Fibroblast of the aortic adventitia (primary cell): ENCODE measurements around the gene AOAH. TPM values are rescaled to one million over a fixed set of nuclear protein-coding genes. Genes with fewer than 3 reads are reported as not detected.

Source experiments
- DNase-seq: peaks from one replicate; pipeline ENCODE4 v3.0.0-alpha.2; 2010; ENCODE audit warnings: low read depth
- H3K4me3 ChIP-seq: 2 replicates; pipeline ENCODE4 v1.5.1; 2011; ENCODE audit warnings: low read depth, mild to moderate bottlenecking, control low read depth, low read length, moderate library complexity
- total RNA-seq: library from RNA; depleted of rRNA; stranded (reverse); fragments of >200 nt; gene quantifications from 2 replicates; pipeline ENCODE4 v1.2.3, GENCODE V29; 2012; ENCODE audit warnings: low replicate concordance
- TF ChIP-seq, protein P1 (sequence below): IDR thresholded peaks from 2 replicates; pipeline ENCODE4 v1.5.1; 2011; ENCODE audit warnings: mild to moderate bottlenecking, low read length, control low read depth, inconsistent platforms; ENCODE audit not compliant: insufficient read depth

Gene AOAH
- total RNA-seq, 1 donor: not detected

DNA sequence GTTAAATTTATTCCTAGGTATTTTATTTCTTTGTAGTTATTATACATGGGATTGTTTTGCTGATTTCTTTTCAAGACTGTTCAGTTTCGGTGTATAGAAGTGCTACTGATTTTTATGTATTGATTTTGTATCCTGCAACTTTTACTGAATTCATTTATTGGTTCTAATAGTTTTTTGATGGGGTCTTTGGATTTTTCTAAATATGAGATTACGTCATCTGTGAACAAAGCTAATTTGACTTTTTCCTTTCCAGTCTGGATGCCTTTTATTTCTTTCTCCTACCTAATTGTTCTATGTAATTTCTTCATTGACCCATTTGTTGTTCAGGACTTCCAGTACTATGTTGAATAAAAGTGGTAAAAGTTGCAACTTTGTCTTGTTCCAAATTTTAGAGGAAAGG, 5.8 kb upstream of the AOAH start:
- DNase-seq: no peak
- TF ChIP-seq, protein P1, sequence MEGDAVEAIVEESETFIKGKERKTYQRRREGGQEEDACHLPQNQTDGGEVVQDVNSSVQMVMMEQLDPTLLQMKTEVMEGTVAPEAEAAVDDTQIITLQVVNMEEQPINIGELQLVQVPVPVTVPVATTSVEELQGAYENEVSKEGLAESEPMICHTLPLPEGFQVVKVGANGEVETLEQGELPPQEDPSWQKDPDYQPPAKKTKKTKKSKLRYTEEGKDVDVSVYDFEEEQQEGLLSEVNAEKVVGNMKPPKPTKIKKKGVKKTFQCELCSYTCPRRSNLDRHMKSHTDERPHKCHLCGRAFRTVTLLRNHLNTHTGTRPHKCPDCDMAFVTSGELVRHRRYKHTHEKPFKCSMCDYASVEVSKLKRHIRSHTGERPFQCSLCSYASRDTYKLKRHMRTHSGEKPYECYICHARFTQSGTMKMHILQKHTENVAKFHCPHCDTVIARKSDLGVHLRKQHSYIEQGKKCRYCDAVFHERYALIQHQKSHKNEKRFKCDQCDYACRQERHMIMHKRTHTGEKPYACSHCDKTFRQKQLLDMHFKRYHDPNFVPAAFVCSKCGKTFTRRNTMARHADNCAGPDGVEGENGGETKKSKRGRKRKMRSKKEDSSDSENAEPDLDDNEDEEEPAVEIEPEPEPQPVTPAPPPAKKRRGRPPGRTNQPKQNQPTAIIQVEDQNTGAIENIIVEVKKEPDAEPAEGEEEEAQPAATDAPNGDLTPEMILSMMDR: no peak
- H3K4me3 ChIP-seq: no peak overlapping the region

DNA sequence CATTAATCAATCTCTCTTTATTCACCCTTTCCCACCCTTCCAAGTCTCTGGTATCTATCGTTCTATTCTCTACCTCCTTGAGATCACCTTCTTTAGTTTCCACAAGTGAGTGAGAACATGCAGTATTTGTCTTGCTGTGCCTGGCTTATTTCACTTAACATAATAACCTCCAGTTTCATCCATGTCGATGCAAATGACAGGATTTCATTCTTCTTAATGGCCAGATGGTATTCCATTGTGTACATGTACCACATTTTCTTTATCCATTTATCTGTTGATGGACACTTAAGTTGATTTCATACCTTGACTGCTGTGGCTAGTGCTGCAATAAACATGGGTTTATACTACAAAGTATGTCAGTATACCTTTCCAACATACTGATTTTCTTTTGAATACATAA, 3.8 kb upstream of the AOAH start:
- DNase-seq: no peak
- TF ChIP-seq, protein P1: no peak
- H3K4me3 ChIP-seq: no peak overlapping the region

DNA sequence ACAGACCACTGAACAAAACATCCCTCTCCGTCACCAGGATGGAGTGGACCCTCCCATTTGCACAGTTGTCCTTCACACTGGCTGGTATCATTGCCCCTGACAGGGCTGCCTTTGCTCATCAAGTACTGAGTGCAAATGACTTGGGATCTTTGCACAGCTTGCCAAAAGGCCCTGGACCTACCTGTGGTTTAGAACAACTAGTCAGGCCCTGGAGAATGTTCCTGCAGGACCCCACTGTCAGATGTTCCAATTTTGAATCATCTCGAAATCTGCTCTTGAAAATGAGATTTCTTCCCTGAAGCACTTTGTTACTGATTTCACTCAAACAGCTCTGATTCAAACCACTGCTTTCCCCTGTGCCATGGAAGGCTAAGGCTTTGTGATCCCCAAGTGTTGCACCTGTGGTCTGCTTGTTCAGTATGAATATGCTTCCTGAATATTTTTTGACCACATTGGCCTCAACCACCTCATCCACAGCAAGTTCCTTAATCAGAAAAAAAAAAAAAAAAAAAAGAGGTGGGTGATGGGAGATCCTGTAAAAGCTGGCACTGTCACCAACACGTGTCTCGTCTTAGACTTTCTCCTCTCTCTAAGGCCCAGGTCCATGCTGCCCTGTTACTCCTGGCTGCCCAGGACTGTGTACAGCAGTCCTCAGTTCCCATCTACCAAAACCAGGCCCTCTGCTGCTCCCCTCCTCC, 2.7 kb upstream of the AOAH start:
- no peak for DNase-seq
- TF ChIP-seq, protein P1: no peak
- no peak overlapping the region for H3K4me3 ChIP-seq

DNA sequence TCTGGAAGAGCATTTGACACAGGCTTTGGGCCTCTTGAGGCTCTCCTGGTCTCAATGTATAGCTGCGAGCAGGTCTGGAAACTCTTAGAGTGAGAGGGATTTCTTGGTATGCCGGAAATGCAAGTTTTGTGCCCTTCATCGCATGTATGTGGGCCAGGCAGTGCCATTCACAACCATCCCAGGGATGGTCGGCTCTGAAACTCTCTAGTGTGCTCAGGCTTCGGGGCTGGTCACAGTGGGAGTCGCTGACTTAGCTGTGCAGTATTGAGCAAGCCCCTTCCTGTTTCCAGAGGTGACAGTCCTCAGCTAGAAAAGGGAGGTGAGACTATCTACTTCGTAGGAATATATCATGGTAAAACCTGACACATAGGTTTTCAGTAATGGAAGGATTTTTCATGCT, 2.0 kb upstream of the AOAH start:
- no peak overlapping the region for H3K4me3 ChIP-seq
- TF ChIP-seq, protein P1: no peak
- no peak for DNase-seq

DNA sequence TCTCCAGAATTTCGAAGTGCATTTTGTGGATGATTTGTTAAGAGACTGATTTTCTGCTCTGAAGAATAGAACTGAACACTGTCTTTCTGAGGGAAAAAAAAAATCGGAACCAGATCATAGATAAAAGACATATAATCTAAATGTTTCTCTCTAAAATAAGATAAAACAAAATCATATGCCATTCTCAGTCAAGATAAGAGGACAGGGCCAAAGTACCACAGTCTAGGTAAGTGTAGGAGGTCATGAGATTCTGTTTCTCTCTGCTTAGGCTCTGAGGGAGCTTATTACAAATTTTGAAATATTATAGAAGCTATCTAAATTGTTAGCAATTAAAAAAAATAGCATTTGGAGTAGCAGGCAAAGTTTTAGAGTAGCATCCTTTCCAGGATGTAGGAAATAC, 702 bp upstream of the AOAH start:
- TF ChIP-seq, protein P1: no peak
- H3K4me3 ChIP-seq: no peak overlapping the region
- DNase-seq: no peak

DNA sequence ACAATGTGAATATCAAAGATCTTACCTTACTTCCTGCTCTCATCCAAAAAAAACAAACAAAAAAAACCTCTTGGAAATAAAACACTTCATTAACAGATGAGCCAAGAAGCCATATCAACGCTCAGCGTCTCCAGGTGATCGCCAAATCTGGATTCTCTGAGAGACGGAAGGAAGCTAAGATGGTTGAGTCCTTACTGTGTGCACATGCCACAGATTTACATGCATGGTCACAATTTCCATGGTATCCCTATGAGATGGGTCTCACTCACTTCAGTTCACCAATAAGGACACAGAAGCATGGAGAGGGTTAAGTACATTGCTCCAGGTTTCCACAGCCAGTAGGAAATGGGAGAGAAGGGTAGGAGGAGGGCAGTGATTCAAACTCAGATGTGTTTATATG, 1.0 kb downstream of the AOAH start:
- DNase-seq: no peak
- H3K4me3 ChIP-seq: no peak overlapping the region
- TF ChIP-seq, protein P1: no peak
